ENCODE measurements around the gene FBXL3.
A peak's percentile ranks its signal among the peaks of the same experiment; 100 is the strongest.

FBXL3 gene, protein sequence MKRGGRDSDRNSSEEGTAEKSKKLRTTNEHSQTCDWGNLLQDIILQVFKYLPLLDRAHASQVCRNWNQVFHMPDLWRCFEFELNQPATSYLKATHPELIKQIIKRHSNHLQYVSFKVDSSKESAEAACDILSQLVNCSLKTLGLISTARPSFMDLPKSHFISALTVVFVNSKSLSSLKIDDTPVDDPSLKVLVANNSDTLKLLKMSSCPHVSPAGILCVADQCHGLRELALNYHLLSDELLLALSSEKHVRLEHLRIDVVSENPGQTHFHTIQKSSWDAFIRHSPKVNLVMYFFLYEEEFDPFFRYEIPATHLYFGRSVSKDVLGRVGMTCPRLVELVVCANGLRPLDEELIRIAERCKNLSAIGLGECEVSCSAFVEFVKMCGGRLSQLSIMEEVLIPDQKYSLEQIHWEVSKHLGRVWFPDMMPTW

DNA sequence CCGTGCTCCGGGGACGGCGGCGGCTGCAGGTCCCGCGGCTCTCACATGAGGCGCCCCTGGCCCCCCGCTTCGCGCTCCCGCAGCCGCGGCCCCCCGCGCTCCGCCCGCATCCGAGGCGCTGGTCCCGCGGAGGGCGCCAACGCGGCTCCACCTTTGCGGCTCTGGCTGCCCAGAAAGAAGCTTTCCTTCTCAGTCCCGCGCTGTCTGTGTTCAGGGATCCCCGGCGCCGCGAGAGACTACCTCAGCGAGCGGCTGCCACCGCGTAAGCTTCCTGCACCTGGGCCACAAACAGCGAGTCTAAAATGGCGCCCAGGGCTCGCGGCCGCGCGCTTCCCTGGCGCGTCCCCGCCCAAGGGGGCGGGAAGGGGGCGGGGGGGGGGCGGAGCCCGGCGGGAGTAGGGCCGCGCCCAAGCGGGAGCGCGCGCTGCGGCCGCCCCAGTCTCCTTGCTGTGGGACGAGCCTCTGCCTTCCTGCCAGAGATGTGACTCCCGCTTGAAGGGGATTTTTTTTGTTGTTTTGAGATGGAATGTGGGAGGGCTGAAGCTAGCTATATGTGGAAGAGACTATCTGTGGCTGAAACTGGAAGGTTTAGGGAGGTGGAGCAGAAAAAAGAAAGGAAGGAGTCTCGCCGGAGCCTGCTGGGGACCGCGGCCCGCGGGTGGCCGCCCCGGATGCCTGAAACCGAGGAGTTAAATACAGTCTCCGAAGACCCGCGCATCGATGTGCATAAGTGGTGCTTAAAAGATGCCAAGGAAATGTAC, at the start of gene FBXL3:
Gene FBXL3 (minus strand): TSS at position 299 of the 761 bp plus-strand sequence. CDS start 5,299 bp downstream, outside the sequence.
- DNase-seq = peak; percentile 93

DNA sequence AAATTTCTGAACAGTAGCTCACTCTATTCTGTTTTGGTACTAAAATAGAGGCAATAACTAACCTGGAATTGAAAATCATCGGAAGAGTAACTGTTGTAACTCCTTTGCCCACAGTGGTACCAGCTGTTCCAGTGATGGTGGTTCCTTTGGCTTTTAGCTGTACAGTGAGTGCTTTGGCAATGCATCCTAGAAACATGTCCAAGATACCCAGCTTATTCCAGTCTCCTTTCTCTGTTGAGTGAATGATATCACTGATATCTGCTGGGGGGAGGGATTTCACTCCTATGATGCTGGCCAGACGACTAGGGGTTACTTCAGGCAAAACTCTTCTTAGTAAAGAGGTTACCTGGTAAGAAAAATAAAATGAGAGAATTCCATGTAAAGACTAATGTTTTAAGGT, 40.6 kb upstream of the FBXL3 start:
- DNase-seq = no peak

DNA sequence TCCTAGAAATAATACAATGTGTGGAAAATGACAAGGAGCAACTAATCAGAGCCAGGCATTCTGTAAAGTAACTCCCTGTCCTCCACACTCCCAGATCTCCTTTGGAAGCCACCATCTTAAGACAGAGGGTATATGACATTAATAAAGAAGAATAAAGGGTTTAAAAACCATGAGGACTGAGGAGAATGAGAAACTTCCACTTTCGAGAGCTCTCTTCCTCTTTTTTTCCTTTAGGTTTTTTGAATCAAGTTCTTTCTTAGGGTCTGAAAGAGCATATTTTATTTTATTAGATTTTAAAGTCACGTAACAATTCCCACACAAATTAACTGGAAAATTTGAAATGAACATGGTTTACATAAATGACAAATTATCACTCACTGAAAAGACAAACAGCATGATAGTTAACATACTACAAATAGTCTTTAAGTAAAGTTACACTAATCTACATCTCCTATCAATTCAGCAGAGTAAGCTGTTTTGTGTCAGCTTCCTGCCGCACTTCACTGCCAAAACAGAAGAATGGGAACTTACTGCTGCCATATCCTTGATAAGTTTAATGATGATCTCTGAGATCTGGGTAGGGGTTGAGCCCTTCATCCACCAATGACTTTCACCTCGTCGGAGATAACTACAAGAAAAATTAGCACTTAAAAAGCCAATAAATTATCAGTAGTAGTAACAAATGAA, 38.6 kb upstream of the FBXL3 start:
- DNase-seq = no peak

DNA sequence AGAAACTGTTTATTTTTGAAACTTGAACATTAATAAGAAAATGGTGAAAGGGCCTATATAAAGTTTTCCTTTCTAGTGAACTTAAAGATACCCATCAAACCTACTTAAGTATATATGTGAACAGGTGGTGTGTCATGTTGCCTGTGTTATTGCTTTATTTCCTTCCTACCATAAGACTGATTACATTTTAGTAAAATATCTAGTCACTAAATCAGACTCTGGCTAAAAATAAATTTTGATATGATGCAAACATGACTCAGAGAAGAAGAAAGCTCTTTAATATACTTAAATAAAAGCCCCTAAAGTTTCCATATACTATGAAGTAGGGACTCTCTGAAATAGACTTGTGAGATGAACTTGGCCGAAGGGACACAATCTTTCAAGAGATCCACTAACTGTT, 35.1 kb upstream of the FBXL3 start:
- no peak for DNase-seq

DNA sequence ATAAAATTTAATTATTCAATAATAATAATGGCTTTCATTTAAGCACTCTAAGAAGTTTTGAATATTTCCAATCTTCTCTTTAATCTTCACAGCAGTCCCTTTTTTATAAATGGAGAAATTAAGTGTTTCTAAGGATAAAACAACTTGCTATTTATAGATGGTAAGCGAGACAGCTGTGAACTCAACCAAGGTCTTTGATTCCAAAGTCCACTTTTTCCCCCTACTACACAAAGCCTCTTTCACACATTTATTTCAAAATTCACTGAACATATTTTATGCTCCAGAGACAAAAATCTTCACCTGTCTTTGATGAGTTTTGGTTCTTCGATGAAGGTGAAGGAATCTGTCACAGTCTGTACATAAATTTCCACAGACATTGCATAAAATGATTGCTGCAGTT, 34.4 kb upstream of the FBXL3 start:
- DNase-seq = no peak

DNA sequence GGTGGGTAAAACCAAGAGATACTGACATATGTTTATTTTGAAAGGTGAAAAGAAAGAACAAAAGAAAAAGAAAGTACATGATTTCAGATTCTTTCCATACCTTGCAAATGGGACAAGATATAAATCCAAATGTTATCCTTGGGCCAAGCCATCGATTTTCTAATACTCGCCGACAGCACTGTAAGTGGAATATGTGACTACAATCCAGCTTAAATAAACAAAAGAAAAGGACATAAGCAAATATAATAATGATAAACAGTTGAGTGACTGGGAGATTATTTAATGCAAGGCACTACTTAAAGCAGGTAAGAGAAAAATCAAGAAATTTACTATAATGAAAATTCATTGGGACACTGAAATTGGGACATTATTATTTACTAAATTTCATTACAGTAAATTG, 29.9 kb upstream of the FBXL3 start:
- DNase-seq = no peak

DNA sequence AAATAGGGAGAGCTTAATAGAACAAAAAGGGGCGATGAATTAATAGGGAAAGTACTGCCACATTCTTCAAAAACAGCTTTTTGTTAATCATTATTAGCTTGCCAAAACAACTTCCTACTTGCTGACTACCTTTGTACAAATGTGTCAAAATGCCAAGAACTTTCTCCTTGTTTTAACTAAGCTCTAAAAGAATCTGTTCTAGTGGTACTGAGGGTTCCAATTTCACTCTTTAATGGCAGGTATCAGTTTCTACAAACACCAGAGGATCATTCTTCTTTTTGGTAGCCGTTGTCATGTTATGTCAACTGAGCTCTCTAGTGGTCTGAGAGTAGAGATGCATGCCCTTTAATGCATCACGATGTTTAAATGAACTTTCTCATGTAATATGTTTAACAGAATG, 29.4 kb upstream of the FBXL3 start:
- no peak for DNase-seq

DNA sequence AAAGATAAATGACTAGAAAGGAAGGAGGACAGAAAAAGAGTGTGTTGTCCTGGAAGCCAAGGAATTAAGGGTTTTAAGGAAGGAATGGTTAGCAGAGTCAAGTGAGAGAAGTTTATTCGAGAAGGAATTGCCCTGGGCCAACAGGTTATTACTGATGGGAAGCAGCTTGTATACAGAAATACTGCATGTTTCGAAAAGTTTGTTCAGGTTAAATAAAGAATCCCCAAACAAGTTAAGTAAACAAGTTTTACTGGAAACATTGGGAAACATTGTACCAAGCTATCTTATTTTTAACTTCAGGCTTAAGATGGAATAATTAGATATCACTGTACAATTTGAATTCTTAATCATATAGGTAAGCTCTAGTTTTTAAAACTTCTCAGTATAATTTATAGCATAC, 28.2 kb upstream of the FBXL3 start:
- DNase-seq = no peak

DNA sequence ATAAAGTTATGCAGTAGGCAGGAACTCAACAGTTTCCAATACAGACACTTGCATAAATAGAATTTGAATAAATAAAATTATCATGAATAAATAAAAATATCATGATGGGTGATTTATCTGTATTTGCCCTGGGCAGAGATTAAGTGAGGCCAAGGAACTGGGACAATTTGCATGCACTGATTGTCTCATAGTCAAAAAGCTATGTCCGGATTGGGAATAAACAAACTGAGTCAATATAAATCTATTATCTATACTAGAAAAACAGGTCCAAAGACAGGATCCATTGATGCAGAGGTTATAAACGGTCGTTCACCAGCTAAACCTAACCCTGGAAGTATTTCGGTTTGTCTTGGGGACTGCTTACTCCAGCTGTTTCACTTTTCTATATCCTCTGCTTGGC, 26.2 kb upstream of the FBXL3 start:
- no peak for DNase-seq

DNA sequence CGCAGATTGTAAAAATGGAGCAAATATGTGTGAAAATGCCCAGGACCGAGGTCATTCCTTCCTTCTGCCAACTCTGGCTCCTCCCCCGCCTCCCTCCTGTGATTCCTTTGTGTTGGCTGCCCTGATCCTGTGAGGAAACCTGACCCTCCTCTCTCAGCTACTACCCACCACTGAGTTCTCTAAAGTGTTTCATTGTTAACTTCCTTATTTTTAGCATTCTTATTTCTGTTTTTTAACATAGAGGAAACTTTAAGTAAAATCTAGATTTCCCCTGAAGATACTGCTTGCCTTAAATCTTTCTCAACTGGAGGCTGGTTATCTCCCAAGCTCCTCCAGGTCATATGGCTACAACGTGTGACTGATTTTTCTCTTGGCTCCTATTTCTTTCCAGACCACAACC, 21.7 kb upstream of the FBXL3 start:
- no peak for DNase-seq

DNA sequence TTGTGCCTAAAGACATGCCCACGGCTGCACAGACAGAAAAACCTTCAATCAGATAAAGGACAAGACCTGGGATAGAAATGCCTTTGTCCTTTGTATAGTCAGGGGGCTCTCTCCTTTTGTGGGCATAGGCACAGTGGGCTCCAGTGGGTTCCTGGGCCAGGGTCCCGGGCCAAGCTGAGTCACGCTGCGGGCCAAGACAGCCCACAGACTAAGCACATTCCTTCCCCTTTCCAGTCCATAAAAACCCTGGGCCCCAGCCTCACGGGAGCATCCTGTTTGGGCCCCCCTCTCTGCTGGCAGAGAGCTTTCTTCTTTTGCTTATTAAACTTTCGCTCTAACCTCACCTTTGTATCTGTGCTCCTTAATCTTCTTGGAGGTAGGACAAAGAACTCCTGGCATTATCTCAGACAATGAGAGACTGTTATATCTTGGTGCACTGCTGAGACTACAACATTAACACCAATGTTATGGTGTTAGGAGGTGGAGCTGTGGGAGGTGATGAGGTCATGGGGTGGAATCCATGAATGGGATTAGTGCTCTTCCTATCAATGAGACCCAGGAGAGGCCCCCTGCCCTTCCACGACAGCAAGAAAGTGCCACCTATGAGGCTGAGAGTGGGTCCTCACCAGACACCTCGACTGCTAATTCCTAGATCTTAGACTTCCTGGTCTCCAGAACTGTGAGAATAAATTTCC, 20.8 kb upstream of the FBXL3 start:
- no peak for DNase-seq

DNA sequence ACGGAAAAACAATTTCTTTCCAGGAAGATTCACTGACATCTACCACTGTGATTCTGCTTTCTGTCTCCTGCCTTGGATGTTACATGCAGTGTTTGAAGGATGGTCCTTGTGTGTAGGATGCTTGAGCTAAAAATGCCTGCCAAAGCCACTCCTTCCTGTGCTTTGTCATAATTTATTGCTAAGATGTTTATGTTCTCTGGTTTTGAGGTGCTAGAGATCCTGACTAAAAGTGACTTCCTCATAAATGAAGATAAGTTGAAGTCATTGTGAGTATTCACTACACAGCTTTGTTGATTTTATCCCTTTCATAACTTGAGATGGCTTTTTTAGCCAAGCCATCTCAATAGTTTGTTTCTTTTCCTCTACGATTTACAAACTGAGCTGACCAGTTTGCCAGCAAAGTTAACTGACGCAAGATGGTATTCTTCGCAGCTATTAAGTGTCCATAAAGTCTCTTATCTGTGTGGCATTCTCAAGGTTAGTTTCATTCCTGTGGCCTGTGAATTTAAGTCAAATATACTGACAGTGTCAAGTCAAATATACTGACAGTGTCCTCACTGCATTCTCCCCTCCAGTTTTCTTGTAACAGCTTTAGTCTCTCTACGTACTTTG, 15.7 kb upstream of the FBXL3 start:
- DNase-seq = no peak

DNA sequence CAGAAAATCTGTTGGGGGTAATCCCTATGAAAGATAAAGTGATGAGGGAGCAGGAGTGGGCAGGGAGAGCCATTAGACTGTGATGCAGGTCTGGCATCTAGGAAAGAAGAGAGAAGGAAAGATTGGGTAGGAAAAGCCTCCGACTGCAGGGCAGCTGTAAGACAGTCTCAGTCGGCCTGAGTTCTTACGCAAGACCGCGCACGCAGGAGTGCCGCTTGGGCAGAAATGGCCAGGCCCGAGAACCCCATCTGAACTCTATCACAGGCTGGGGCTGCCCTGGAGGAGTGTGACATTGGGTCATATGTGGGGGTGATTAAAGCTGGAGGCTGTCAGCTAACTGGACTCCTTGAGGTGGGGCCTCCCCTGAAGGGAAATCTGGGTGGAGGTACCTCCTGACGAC, 13.9 kb upstream of the FBXL3 start:
- DNase-seq = no peak

DNA sequence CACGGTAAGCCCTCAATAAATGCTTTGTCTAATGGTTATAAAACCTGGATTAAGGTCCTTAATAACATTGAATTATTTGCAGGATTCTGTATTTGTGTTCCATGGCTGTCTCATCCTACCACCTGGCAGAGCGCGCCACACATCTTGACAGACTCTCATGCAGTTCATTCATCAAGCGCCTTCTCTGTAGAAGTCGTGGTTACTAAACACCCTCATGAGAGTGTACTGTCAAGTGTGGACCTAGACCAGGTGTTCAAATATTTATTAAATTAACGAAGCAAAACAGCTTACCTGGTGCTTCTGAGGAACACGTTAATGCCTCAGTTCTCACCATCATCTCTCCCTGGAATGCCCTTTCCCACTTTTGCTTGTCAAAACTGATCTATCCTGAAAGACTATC, 13.1 kb upstream of the FBXL3 start:
- DNase-seq = no peak

DNA sequence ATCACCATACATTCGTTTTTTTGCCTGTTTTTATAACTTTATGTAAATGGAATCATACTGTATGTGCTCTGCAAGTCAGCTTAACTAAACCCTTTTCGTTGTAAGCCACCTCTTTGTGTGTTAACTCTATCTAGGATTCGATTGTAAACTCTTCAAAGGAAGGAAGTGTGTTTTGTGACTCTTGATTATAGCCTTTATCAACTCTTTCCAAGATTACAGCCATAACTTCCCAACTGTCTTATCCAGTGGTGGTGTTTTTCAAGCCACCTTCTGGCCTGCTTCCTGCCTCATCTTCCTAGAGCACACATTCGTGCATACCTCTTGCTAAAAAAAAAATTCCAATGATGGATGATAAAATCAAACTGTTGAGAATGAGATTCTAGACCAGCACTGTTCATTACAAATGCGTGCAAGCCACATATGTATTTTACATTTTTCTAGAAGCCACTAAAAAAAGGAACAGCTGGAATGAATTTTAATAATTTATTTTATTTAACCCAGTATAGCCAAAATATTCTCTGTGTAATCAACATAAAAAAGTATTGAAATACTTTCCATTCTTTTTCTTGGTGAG, 12.0 kb upstream of the FBXL3 start:
- no peak for DNase-seq

DNA sequence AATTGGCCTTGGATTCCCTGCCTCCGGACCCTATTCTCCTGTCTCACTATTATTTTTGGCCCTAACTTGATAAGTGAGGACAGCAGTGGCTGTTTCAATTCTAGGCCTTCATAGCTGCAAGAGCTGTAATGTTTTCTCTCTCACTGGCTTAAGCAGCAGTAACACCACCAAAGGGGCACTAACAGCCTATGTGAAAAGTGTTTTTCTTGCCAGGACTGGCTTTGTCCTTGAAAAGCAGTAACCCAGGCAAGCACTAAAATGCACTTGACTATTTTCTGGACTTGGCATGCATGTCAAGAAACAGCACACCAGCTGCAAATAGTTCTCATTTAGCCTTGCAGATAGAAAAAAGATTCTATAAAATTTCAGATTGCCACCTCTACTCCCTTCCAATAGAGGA, 9.3 kb upstream of the FBXL3 start:
- no peak for DNase-seq

DNA sequence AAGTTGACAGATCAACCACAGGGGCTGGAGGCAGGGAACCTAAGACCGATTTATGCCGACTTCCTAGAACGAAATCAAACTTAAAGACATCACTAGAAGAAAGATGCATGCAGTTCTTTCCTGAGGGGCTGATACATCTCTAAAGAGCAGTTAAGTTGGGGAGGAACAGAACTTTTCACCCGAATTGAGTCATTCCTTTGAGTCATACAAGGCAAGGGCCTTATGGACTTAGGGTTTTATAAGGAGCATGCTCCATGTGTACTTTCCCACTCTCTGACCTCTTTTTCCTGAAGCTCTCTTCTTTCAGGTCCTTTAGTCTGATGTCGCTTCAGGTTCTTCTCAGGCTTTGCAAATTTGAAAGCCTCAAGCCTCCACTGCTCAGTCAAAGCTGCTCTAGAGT, 7.9 kb upstream of the FBXL3 start:
- DNase-seq = peak; percentile 56

DNA sequence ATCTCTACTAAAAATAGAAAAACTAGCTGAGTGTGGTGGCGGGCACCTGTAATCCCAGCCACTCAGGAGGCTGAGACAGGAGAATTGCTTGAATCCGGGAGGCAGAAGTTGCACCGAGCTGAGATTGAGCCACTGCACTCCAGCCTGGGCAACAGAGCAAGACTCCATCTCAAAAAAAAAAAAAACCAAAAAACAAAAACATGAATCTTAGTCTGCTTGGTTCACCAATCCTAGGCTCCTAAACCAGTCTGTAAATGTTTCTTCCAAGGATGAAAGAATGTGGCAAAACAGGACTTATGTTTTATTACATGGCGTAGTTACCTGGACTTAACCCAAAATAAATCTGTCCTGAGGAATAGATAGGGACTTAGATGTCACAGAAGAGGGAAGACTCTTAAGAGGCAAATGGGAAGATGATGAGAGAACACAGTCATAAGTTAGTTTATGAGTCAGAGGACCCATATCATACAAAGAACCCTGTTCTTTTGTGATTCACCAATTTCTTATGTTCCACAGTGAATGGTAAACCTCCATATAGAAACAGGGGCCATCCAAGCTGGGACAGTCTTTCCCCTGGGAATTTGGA, 6.9 kb upstream of the FBXL3 start:
- peak; percentile 8 for DNase-seq

DNA sequence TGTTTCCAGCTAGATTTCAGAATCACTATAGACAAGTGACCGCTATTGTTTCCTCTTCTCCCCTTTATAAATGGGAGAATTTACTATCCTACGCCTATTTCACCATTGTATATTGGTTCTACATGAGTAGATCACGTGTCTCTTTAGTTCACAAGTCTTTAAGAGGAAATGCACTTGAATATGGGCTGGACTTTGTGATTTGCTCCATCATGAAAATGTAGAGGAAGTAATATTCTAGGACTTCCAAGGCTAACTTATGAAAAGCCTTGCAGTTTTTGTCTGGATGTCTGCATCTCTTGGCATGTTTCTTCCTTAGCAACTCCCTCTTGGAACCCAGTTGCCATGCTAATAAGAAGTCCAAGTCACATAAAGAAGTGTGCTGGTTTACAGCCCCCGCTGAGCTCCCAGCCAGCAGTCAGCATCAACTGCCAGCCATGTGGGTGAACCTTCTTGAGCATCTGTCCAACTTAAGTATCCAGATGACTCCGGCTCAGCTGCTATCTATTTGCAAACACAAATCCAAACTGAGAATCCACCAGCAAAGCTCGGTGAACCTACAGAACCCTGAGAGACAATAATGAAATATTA, 4.8 kb upstream of the FBXL3 start:
- DNase-seq = no peak

DNA sequence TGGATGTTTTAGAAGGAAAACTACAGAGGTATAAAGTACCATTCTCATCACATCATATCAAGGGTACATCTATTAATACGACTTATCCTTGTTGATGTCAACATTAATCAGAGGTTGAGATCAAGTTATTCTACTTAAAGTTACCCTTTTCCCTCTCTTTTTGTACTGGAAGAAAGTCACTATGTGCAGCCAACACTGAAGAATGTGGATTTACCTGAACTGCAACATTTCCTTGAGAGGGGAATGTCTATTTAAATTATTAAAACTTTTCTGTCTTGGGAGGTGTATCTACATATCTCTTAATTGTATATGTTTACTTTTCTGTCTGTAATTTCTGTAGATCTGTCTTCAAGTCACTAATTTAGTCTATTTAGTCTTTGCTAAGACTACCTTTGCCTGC, 2.5 kb upstream of the FBXL3 start:
- DNase-seq = no peak

DNA sequence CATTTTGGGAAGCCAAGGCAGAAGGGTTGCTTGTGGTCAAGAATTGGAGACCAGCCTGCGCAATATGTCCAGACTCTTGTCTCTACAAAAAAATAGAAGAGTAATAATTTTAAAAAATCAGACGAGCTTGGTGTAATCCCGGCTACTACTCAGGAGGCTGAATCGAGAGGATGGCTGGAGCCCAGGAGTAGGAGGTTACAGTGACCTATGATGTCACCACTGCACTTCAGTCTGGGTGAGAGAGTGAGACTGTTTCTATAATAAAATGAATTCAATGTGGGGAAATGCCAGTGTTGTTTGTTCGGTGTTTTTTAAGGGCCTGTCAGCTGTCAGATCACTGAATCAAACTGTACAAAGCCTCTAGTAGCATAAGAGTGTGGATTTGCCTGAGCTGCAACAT, 1.2 kb upstream of the FBXL3 start:
- DNase-seq = peak; percentile 44

All from EL (cell line).